HG03159 (cell line): ENCODE measurements around the gene ROBO2.

Experiments used
- ATAC-seq: cut with Tn5 transposase; IDR thresholded peaks from one replicate; pipeline ENCODE4 v1.9.1; 2021; ENCODE audit warnings: mild to moderate bottlenecking, moderate library complexity; ENCODE audit not compliant: unreplicated experiment

The ROBO2 gene

GRCh38 chr3:77466562-77467115 lies 426.7 kb downstream of the ROBO2 start:
- ATAC-seq = no peak

- ATAC-seq = no peak
Observed at GRCh38 chr3:77467702-77468625, 428.1 kb downstream of the ROBO2 start.

GRCh38 chr3:77468626-77469020 lies 428.7 kb downstream of the ROBO2 start:
- ATAC-seq = no peak

- ATAC-seq = no peak
Observed at GRCh38 chr3:77475507-77475906, 435.6 kb downstream of the ROBO2 start.

- ATAC-seq = no peak
Observed at GRCh38 chr3:77479021-77479420, 439.1 kb downstream of the ROBO2 start.

GRCh38 chr3:77489216-77489615 lies 449.3 kb downstream of the ROBO2 start:
- ATAC-seq = no peak

- ATAC-seq = no peak
Observed at GRCh38 chr3:77491961-77492360, 452.1 kb downstream of the ROBO2 start.

GRCh38 chr3:77500721-77501120 lies 460.8 kb downstream of the ROBO2 start:
- ATAC-seq = no peak

GRCh38 chr3:77506384-77506783 lies 466.5 kb downstream of the ROBO2 start:
- ATAC-seq = no peak

GRCh38 chr3:77513542-77513941 lies 473.6 kb downstream of the ROBO2 start:
- no peak for ATAC-seq

- no peak for ATAC-seq
Observed at GRCh38 chr3:77514766-77515165, 474.9 kb downstream of the ROBO2 start.

GRCh38 chr3:77524463-77524862 lies 484.6 kb downstream of the ROBO2 start:
- ATAC-seq = no peak

GRCh38 chr3:77524946-77525682 lies 485.2 kb downstream of the ROBO2 start:
- ATAC-seq = no peak

GRCh38 chr3:77526573-77527113 lies 486.7 kb downstream of the ROBO2 start:
- ATAC-seq = no peak

GRCh38 chr3:77529522-77529921 lies 489.6 kb downstream of the ROBO2 start:
- no peak for ATAC-seq

- ATAC-seq = no peak
Observed at GRCh38 chr3:77530870-77531269, 491.0 kb downstream of the ROBO2 start.

GRCh38 chr3:77535116-77535515 lies 495.2 kb downstream of the ROBO2 start:
- no peak for ATAC-seq

- ATAC-seq = no peak
Observed at GRCh38 chr3:77536038-77536775, 496.3 kb downstream of the ROBO2 start.

- ATAC-seq = no peak
Observed at GRCh38 chr3:77539014-77539413, 499.1 kb downstream of the ROBO2 start.

- no peak for ATAC-seq
Observed at GRCh38 chr3:77539677-77540076, 499.8 kb downstream of the ROBO2 start.
